Naive thymus-derived CD8-positive, alpha-beta T cell (primary cell): Measurements from ENCODE around the gene PRLR. TPM values are rescaled to one million over a fixed set of nuclear protein-coding genes. Genes with fewer than 3 reads are reported as not detected.

ENCODE experiments used
- ATAC-seq, 2 donors: fragments of 150-1000 bp; cut with Tn5 transposase in 1 of 2; sonication (Bioruptor Pico), chemical (Tn5 transposase) in 1 of 2; 1 replicate in 1 of 2; 2 replicates in 1 of 2; pipeline ENCODE4 v1.10.0; 2021; ENCODE audit warnings: mild to moderate bottlenecking in 2 of 2, moderate library complexity in 2 of 2
- POLR2A ChIA-PET: fragments of 350-600 bp; sonication (Branson Sonifier 250); formaldehyde crosslinking; loops from one replicate; lab custom pipeline; 2021; ENCODE audit warnings: antibody characterized with exemption; lab: Charles Lee
- DNase-seq, 10 donors: peaks; one replicate each; pipeline versions ENCODE4 v3.0.0 to v3.0.0-alpha.2; 2020 to 2022
- H3K27ac Mint-ChIP-seq, 10 donors: one replicate each; pipeline ENCODE4 v1.8.0; 2020 to 2022; ENCODE audit warnings: mild to moderate bottlenecking in 10 of 10, mixed read lengths in 10 of 10, moderate library complexity in 4 of 10, inconsistent platforms in 1 of 10
- H3K27me3 Mint-ChIP-seq, 5 donors: one replicate each; pipeline ENCODE4 v1.8.0; 2021 to 2022; ENCODE audit warnings: mixed read lengths in 5 of 5
- H3K36me3 Mint-ChIP-seq, 3 donors: one replicate each; pipeline ENCODE4 v1.8.0; 2020 to 2022; ENCODE audit warnings: mixed read lengths in 3 of 3, mild to moderate bottlenecking in 2 of 3, inconsistent platforms in 1 of 3
- H3K4me1 Mint-ChIP-seq, 4 donors: one replicate each; pipeline ENCODE4 v1.8.0; 2021 to 2022; ENCODE audit warnings: mixed read lengths in 4 of 4
- H3K4me3 Mint-ChIP-seq, 10 donors: one replicate each; pipeline ENCODE4 v1.8.0; 2020 to 2022; ENCODE audit warnings: mild to moderate bottlenecking in 10 of 10, mixed read lengths in 10 of 10, moderate library complexity in 6 of 10, inconsistent platforms in 1 of 10
- H3K9me3 Mint-ChIP-seq, 9 donors: one replicate each; pipeline ENCODE4 v1.8.0; 2020 to 2022; ENCODE audit warnings: mixed read lengths in 9 of 9, mild to moderate bottlenecking in 3 of 9, inconsistent platforms in 1 of 9, moderate library complexity in 1 of 9
- polyA plus RNA-seq, 3 donors: library from polyadenylated mRNA; unstranded; fragments of 300-500 nt; fragmentation: Illumina TruSeq; gene quantifications; one replicate each; pipeline ENCODE4 v1.2.3, GENCODE V29; 2021
- total RNA-seq, 8 experiments: library from RNA in 2 of 8; stranded (reverse) in 2 of 8; gene quantifications; one replicate each; pipeline ENCODE4 v1.2.3 and lab custom pipeline; 2021 to 2026

The PRLR gene
- total and polyA plus RNA-seq, 5 experiments from 2014 or later = not detected

GRCh38 chr5:35162848-35163709 lies 67.2 kb downstream of the PRLR start:
- Mint-ChIP-seq H3K4me3 (no peak overlapping the region), H3K27ac (no peak overlapping the region)
- POLR2A ChIA-PET = no interaction called here

GRCh38 chr5:35161652-35162273 lies 68.5 kb downstream of the PRLR start:
- H3K27ac Mint-ChIP-seq = no peak overlapping the region
- ATAC-seq (no peak), DNase-seq (no peak)
- no peaks in the 10 kb centered on the region for H3K4me1 Mint-ChIP-seq
- POLR2A ChIA-PET = no interaction called here
- no peaks in the 10 kb centered on the region for H3K36me3 Mint-ChIP-seq
- no peak overlapping the region for H3K4me3 Mint-ChIP-seq
- H3K9me3 Mint-ChIP-seq = peaks cover 0 to 5% (median 0%) of the 10 kb centered on the region in 9 donors
- peaks cover 2 to 32% (median 5%) of the 10 kb centered on the region in 5 donors for H3K27me3 Mint-ChIP-seq

More at GRCh38 chr5:35162848-35163709, 67.2 kb downstream of the PRLR start:
- Mint-ChIP-seq H3K27me3 (peaks cover 3 to 28% (median 4%) of the 10 kb centered on the region in 5 donors), H3K36me3 (peaks cover 0 to 11% (median 0%) of the 10 kb centered on the region in 3 donors), H3K9me3 (peaks cover 5 to 14% (median 9%) of the 10 kb centered on the region in 9 donors), H3K4me1 (no peaks in the 10 kb centered on the region)
- no peak for ATAC-seq
- DNase-seq = no peak

- DNase-seq (no peak), ATAC-seq (no peak)
- Mint-ChIP-seq H3K27ac (no peak overlapping the region), H3K4me3 (no peak overlapping the region), H3K4me1 (no peaks in the 10 kb centered on the region), H3K36me3 (no peaks in the 10 kb centered on the region), H3K27me3 (peaks cover 2 to 41% (median 5%) of the 10 kb centered on the region in 5 donors), H3K9me3 (no peaks in the 10 kb centered on the region)
- POLR2A ChIA-PET = no interaction called here
Measured at GRCh38 chr5:35160486-35161116, 69.7 kb downstream of the PRLR start.

GRCh38 chr5:35159370-35159742 lies 70.9 kb downstream of the PRLR start:
- no peaks in the 10 kb centered on the region for H3K9me3 Mint-ChIP-seq
- no peak overlapping the region for H3K27ac Mint-ChIP-seq
- H3K4me1 Mint-ChIP-seq = no peaks in the 10 kb centered on the region
- peaks cover 3 to 29% (median 7%) of the 10 kb centered on the region in 5 donors for H3K27me3 Mint-ChIP-seq
- no peak overlapping the region for H3K4me3 Mint-ChIP-seq
- H3K36me3 Mint-ChIP-seq = no peaks in the 10 kb centered on the region
- ATAC-seq (no peak), DNase-seq (no peak)
- POLR2A ChIA-PET = no interaction called here

GRCh38 chr5:35158622-35159369 lies 71.5 kb downstream of the PRLR start:
- no peak for ATAC-seq
- H3K4me3 Mint-ChIP-seq = no peak overlapping the region
- H3K9me3 Mint-ChIP-seq = no peaks in the 10 kb centered on the region
- POLR2A ChIA-PET = no interaction called here
- H3K4me1 Mint-ChIP-seq = no peaks in the 10 kb centered on the region
- no peaks in the 10 kb centered on the region for H3K36me3 Mint-ChIP-seq
- peaks cover 3 to 24% (median 7%) of the 10 kb centered on the region in 5 donors for H3K27me3 Mint-ChIP-seq
- no peak overlapping the region for H3K27ac Mint-ChIP-seq
- no peak for DNase-seq

GRCh38 chr5:35158204-35158603 lies 72.1 kb downstream of the PRLR start:
- H3K36me3 Mint-ChIP-seq = no peaks in the 10 kb centered on the region
- H3K4me3 Mint-ChIP-seq = no peak overlapping the region
- ATAC-seq (no peak), DNase-seq (no peak)
- peaks cover 2 to 21% (median 7%) of the 10 kb centered on the region in 5 donors for H3K27me3 Mint-ChIP-seq
- H3K4me1 Mint-ChIP-seq = no peaks in the 10 kb centered on the region
- POLR2A ChIA-PET = no interaction called here
- H3K9me3 Mint-ChIP-seq = no peaks in the 10 kb centered on the region
- no peak overlapping the region for H3K27ac Mint-ChIP-seq

GRCh38 chr5:35153375-35153932 lies 76.8 kb downstream of the PRLR start:
- Mint-ChIP-seq H3K4me3 (no peak overlapping the region), H3K9me3 (no peaks in the 10 kb centered on the region), H3K36me3 (no peaks in the 10 kb centered on the region), H3K27me3 (peaks cover 3 to 16% (median 5%) of the 10 kb centered on the region in 5 donors), H3K27ac (no peak overlapping the region), H3K4me1 (no peaks in the 10 kb centered on the region)
- ATAC-seq = no peak
- POLR2A ChIA-PET = no interaction called here
- DNase-seq = no peak

GRCh38 chr5:35152733-35153132 lies 77.6 kb downstream of the PRLR start:
- H3K27me3 Mint-ChIP-seq = peaks cover 3 to 12% (median 5%) of the 10 kb centered on the region in 5 donors
- no peak for ATAC-seq
- no peaks in the 10 kb centered on the region for H3K36me3 Mint-ChIP-seq
- no peaks in the 10 kb centered on the region for H3K4me1 Mint-ChIP-seq
- H3K27ac Mint-ChIP-seq = no peak overlapping the region
- no peaks in the 10 kb centered on the region for H3K9me3 Mint-ChIP-seq
- no peak overlapping the region for H3K4me3 Mint-ChIP-seq
- no peak for DNase-seq
- POLR2A ChIA-PET = no interaction called here

- POLR2A ChIA-PET = no interaction called here
- H3K4me3 Mint-ChIP-seq = no peak overlapping the region
- H3K27ac Mint-ChIP-seq = no peak overlapping the region
- H3K27me3 Mint-ChIP-seq = peaks cover 5 to 14% (median 7%) of the 10 kb centered on the region in 5 donors
- no peaks in the 10 kb centered on the region for H3K36me3 Mint-ChIP-seq
- no peaks in the 10 kb centered on the region for H3K9me3 Mint-ChIP-seq
- ATAC-seq (no peak), DNase-seq (no peak)
- H3K4me1 Mint-ChIP-seq = no peaks in the 10 kb centered on the region
Measured at GRCh38 chr5:35151146-35151920, 79.0 kb downstream of the PRLR start.

GRCh38 chr5:35149041-35149440 lies 81.2 kb downstream of the PRLR start:
- Mint-ChIP-seq H3K36me3 (no peaks in the 10 kb centered on the region), H3K4me3 (no peak overlapping the region), H3K27ac (no peak overlapping the region), H3K4me1 (no peaks in the 10 kb centered on the region), H3K27me3 (peaks cover 7 to 21% (median 10%) of the 10 kb centered on the region in 5 donors), H3K9me3 (peaks cover 0 to 3% (median 0%) of the 10 kb centered on the region in 9 donors)
- POLR2A ChIA-PET = no interaction called here
- ATAC-seq (no peak), DNase-seq (no peak)

GRCh38 chr5:35146406-35146805 lies 83.9 kb downstream of the PRLR start:
- no peaks in the 10 kb centered on the region for H3K36me3 Mint-ChIP-seq
- ATAC-seq (no peak), DNase-seq (no peak)
- no peaks in the 10 kb centered on the region for H3K4me1 Mint-ChIP-seq
- POLR2A ChIA-PET = no interaction called here
- peaks cover 0 to 3% (median 0%) of the 10 kb centered on the region in 9 donors for H3K9me3 Mint-ChIP-seq
- H3K27me3 Mint-ChIP-seq = peaks cover 9 to 25% (median 14%) of the 10 kb centered on the region in 5 donors
- no peak overlapping the region for H3K27ac Mint-ChIP-seq
- no peak overlapping the region for H3K4me3 Mint-ChIP-seq
